ENCODE measurements around the gene STPG1. TPM values are rescaled to one million over a fixed set of nuclear protein-coding genes. Genes with fewer than 3 reads are reported as not detected.
A peak's percentile ranks its signal among the peaks of the same experiment; 100 is the strongest.
"Not testable (repeated sequence)": the region's sequence is repeated elsewhere in the genome, so short reads cannot be mapped to it uniquely, and the experiment has no call there.

The STPG1 gene
- total and polyA plus RNA-seq, 8 donors: 0.45 to 51.0 (median 4.4) TPM; not detected in 1

GRCh38 chr1:24450857-24451397 is 37.3 kb upstream of the STPG1 start:
- Histone ChIP-seq H3K27ac (no peak overlapping the region), H3K4me3 (no peak overlapping the region), H3K27me3 (no peaks in the 10 kb centered on the region), H3K9me3 (no peaks in the 10 kb centered on the region), H3K4me1 (no peaks in the 10 kb centered on the region), H3K36me3 (peaks cover 9 to 98% (median 87%) of the 10 kb centered on the region in 4 donors)
- TF ChIP-seq EP300 (IDR thresholded peaks at IDR 0.05) (no peak), CTCF (IDR thresholded peaks at IDR 0.05) (no peak), POLR2A (IDR thresholded peaks at IDR 0.05) (no peak), POLR2AphosphoS5 (IDR thresholded peaks at IDR 0.05) (no peak)
- WGBS, 5 donors: 87 to 95% (median 92%) methylated on average over 5 of the region's 5 CpGs
- intact Hi-C loops (cut with DNase I; ENCODE audit: low total_unique reads): no loop called here
- DNase-seq: no peak

DNA sequence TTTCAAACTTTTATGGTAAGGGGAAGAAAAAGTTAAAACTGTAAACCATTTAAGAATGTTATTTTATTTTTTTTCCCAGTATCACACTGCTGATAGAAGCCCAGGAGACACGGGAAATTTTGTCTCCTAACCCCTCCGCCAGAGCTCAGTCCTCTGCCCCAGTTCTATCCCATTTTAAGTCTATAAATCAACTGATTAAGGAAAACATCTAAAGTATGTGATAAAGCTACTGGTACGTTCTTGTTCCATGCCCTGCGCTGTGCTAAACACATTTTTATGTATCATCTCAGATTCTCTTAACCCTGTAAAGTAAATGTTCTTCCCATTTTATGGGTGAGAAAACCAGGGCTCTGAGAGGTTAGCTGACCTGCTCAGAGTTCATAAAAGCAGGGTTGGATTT is 36.7 kb upstream of the STPG1 start:
- TF ChIP-seq EP300 (IDR thresholded peaks at IDR 0.05) (no peak), CTCF (IDR thresholded peaks at IDR 0.05) (no peak), POLR2A (IDR thresholded peaks at IDR 0.05) (no peak), POLR2AphosphoS5 (IDR thresholded peaks at IDR 0.05) (no peak)
- no peaks in the 10 kb centered on the region for H3K9me3 ChIP-seq
- H3K27ac ChIP-seq: no peak overlapping the region
- intact Hi-C loops (cut with DNase I; ENCODE audit: low total_unique reads): no loop called here
- no peak overlapping the region for H3K4me3 ChIP-seq
- 75 to 90% (median 86%) methylated on average over 4 of the region's 4 CpGs for WGBS, 5 donors
- H3K36me3 ChIP-seq: peaks cover 9 to 98% (median 87%) of the 10 kb centered on the region in 4 donors
- no peaks in the 10 kb centered on the region for H3K4me1 ChIP-seq
- no peak for DNase-seq
- no peaks in the 10 kb centered on the region for H3K27me3 ChIP-seq

DNA sequence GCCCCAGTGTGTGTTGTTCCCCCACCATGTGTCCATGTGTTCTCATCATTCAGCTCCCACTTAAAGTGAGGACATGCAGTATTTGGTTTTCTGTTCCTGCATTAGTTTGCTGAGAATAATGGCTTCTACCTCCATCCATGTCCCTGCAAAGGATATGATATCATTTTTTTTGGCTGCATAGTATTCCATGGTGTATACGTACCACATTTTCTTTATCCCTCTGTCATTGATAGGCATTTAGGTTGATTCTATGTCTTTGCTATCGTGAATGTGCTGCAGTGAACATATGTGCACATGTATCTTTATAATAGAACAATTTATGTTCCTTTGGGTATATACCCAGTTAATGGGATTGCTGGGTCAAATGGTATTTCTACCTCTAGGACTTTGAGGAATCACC is 32.9 kb upstream of the STPG1 start:
- H3K4me3 ChIP-seq; intact Hi-C loops (cut with DNase I; ENCODE audit: low total_unique reads); H3K27ac ChIP-seq; H3K27me3 ChIP-seq; H3K9me3 ChIP-seq; DNase-seq: not testable (repeated sequence)
- peaks cover 5 to 16% (median 11%) of the 10 kb centered on the region in 4 donors for H3K4me1 ChIP-seq
- H3K36me3 ChIP-seq: peaks cover 9 to 77% (median 71%) of the 10 kb centered on the region in 4 donors
- WGBS, 5 donors: 95 to 100% (median 96%) methylated on average over 2 of the region's 2 CpGs

- H3K27me3 ChIP-seq: no peaks in the 10 kb centered on the region
- no peaks in the 10 kb centered on the region for H3K9me3 ChIP-seq
- DNase-seq: peak in 1 of 2 donors; percentile 54
- no peak overlapping the region for H3K27ac ChIP-seq
- peaks cover 8 to 20% (median 17%) of the 10 kb centered on the region in 4 donors for H3K4me1 ChIP-seq
- peaks cover 0 to 63% (median 55%) of the 10 kb centered on the region in 4 donors for H3K36me3 ChIP-seq
- 20 to 32% (median 27%) methylated on average over 2 of the region's 2 CpGs for WGBS, 5 donors
- TF ChIP-seq EP300 (IDR thresholded peaks at IDR 0.05): no peak
- TF ChIP-seq CTCF (IDR thresholded peaks at IDR 0.05): no peak
- intact Hi-C loops (cut with DNase I; ENCODE audit: low total_unique reads): no loop called here
- H3K4me3 ChIP-seq: no peak overlapping the region
Measured at GRCh38 chr1:24443241-24443656, 29.7 kb upstream of the STPG1 start.

GRCh38 chr1:24442764-24443163 is 29.2 kb upstream of the STPG1 start:
- DNase-seq: peak in 1 of 2 donors; percentile 19
- intact Hi-C loops (cut with DNase I; ENCODE audit: low total_unique reads): no loop called here
- Histone ChIP-seq H3K4me3 (no peak overlapping the region), H3K27me3 (no peaks in the 10 kb centered on the region), H3K9me3 (no peaks in the 10 kb centered on the region), H3K36me3 (peaks cover 0 to 59% (median 53%) of the 10 kb centered on the region in 4 donors), H3K27ac (peak overlapping the region in 1 of 5 donors; percentile 10), H3K4me1 (peaks cover 13 to 25% (median 20%) of the 10 kb centered on the region in 4 donors)
- TF ChIP-seq POLR2A (IDR thresholded peaks at IDR 0.05) (no peak), EP300 (IDR thresholded peaks at IDR 0.05) (no peak), POLR2AphosphoS5 (IDR thresholded peaks at IDR 0.05) (no peak), CTCF (IDR thresholded peaks at IDR 0.05) (no peak)

Measured in stomach (tissue), 9 donors.